GM23338 (cell line): ENCODE measurements around the gene AGPS. TPM values are rescaled to one million over a fixed set of nuclear protein-coding genes. Genes with fewer than 3 reads are reported as not detected.
A peak's percentile ranks its signal among the peaks of the same experiment; 100 is the strongest.

Experiments used
- ATAC-seq: fragments of 200-7000 bp; cut with Tn5 transposase; 3 replicates; pipeline ENCODE4 v1.9.1; 2020
- DNase-seq: peaks from one replicate; pipeline ENCODE4 v3.0.0-alpha.2; 2015; ENCODE audit warnings: low spot score
- H2AFZ ChIP-seq: fragments of 200-600 bp; sonication (generic); 2 replicates; pipeline ENCODE4 v1.8.0; 2016; ENCODE audit warnings: antibody characterized with exemption, mild to moderate bottlenecking, moderate library complexity
- H3F3A ChIP-seq: fragments of 200-600 bp; sonication (generic); replicated peaks from 2 replicates; pipeline ENCODE4 v1.8.0; 2017; ENCODE audit warnings: antibody characterized with exemption, mixed run types, low read depth
- H3K27ac ChIP-seq: fragments of 200-600 bp; sonication (generic); 2 replicates; pipeline ENCODE4 v1.6.1; 2016; ENCODE audit warnings: low read depth
- H3K27me3 ChIP-seq: fragments of 200-600 bp; sonication (generic); 2 replicates; pipeline ENCODE4 v1.8.0; 2016; ENCODE audit warnings: mild to moderate bottlenecking, mixed run types, moderate library complexity; ENCODE audit not compliant: insufficient read depth
- H3K36me3 ChIP-seq: fragments of 200-600 bp; sonication (generic); 2 replicates; pipeline ENCODE4 v1.8.0; 2016; ENCODE audit warnings: mild to moderate bottlenecking; ENCODE audit not compliant: insufficient read depth
- H3K4me1 ChIP-seq: fragments of 200-600 bp; sonication (generic); 2 replicates; pipeline ENCODE4 v1.8.0; 2016; ENCODE audit warnings: mild to moderate bottlenecking, moderate library complexity; ENCODE audit not compliant: insufficient read depth
- H3K4me2 ChIP-seq: fragments of 200-600 bp; sonication (generic); 2 replicates; pipeline ENCODE4 v1.7.1; 2017; ENCODE audit warnings: mixed run types
- H3K4me3 ChIP-seq: fragments of 200-600 bp; sonication (generic); 2 replicates; pipeline ENCODE4 v1.6.1; 2016; ENCODE audit warnings: mixed run types
- H3K79me2 ChIP-seq: fragments of 200-600 bp; sonication (generic); replicated peaks from 2 replicates; pipeline ENCODE4 v1.8.0; 2017; ENCODE audit warnings: mild to moderate bottlenecking; ENCODE audit not compliant: insufficient read depth
- H3K9me2 ChIP-seq: fragments of 200-600 bp; sonication (generic); 2 replicates; pipeline ENCODE4 v1.8.0; 2017; ENCODE audit not compliant: insufficient read depth
- H4K20me1 ChIP-seq: fragments of 200-600 bp; sonication (generic); replicated peaks from 2 replicates; pipeline ENCODE4 v1.8.0; 2017; ENCODE audit warnings: mild to moderate bottlenecking; ENCODE audit not compliant: insufficient read depth
- H3K27ac Mint-ChIP-seq: 2 replicates; pipeline ENCODE4 v1.8.0; 2020; ENCODE audit warnings: inconsistent platforms, mild to moderate bottlenecking, moderate library complexity, mixed read lengths
- H3K27me3 Mint-ChIP-seq: 3 replicates; pipeline ENCODE4 v1.8.0; 2022; ENCODE audit warnings: low read depth, mild to moderate bottlenecking, moderate library complexity, mixed read lengths, inconsistent platforms; ENCODE audit not compliant: insufficient read depth, poor library complexity
- H3K36me3 Mint-ChIP-seq: 3 replicates; pipeline ENCODE4 v1.8.0; 2021; ENCODE audit warnings: low read depth, mild to moderate bottlenecking, inconsistent platforms, moderate library complexity, mixed read lengths
- H3K4me1 Mint-ChIP-seq: 3 replicates; pipeline ENCODE4 v1.8.0; 2020; ENCODE audit warnings: mild to moderate bottlenecking, inconsistent platforms, mixed read lengths
- H3K4me3 Mint-ChIP-seq: 3 replicates; pipeline ENCODE4 v1.8.0; 2021; ENCODE audit warnings: moderate library complexity, mild to moderate bottlenecking, inconsistent platforms, mixed read lengths
- H3K9me3 Mint-ChIP-seq: 3 replicates; pipeline ENCODE4 v1.8.0; 2020; ENCODE audit warnings: moderate library complexity, mild to moderate bottlenecking, inconsistent platforms, mixed read lengths
- CREB1 ChIP-seq: fragments of 250-450 bp; sonication (Bioruptor Pico); IDR thresholded peaks from 2 replicates; pipeline ENCODE4 v1.5.0; 2020; ENCODE audit warnings: low read depth, mild to moderate bottlenecking, moderate library complexity
- EZH2phosphoT487 ChIP-seq: fragments of 200-600 bp; sonication (generic); IDR thresholded peaks from one replicate; pipeline ENCODE4 v1.8.1; 2018; ENCODE audit warnings: antibody characterized with exemption; ENCODE audit not compliant: unreplicated experiment
- JUNB ChIP-seq: IDR thresholded peaks from one replicate; pipeline ENCODE4 v1.6.1; 2016; ENCODE audit warnings: antibody characterized with exemption; ENCODE audit not compliant: unreplicated experiment
- NANOG ChIP-seq: IDR thresholded peaks from 2 replicates; pipeline ENCODE4 v1.6.1; 2016; ENCODE audit warnings: antibody characterized with exemption, borderline replicate concordance
- polyA plus RNA-seq: library from polyadenylated mRNA; unstranded; fragments of >200 nt; fragmentation: Nextera tagmentation; extraction: Ambion mirVana; gene quantifications from 2 replicates; pipeline ENCODE4 v1.2.1, GENCODE V29; 2016
- total RNA-seq: library from RNA; depleted of rRNA; stranded (reverse); fragments of >200 nt; shearing (Covaris generic); gene quantifications from 2 replicates; pipeline ENCODE4 v1.2.3, GENCODE V29; 2014
- TF ChIP-seq, protein P1 (sequence below): IDR thresholded peaks from 2 replicates; pipeline ENCODE4 v1.6.1; 2016; ENCODE audit warnings: antibody characterized with exemption
- TF ChIP-seq, protein P2 (sequence below): fragments of 250-450 bp; sonication (Bioruptor Pico); IDR thresholded peaks from 2 replicates; pipeline ENCODE4 v1.5.0; 2020; ENCODE audit warnings: mild to moderate bottlenecking, moderate library complexity

The AGPS gene
- total and polyA plus RNA-seq, 2 experiments from 2014 or later, result 14.6 to 73.2 TPM

DNA sequence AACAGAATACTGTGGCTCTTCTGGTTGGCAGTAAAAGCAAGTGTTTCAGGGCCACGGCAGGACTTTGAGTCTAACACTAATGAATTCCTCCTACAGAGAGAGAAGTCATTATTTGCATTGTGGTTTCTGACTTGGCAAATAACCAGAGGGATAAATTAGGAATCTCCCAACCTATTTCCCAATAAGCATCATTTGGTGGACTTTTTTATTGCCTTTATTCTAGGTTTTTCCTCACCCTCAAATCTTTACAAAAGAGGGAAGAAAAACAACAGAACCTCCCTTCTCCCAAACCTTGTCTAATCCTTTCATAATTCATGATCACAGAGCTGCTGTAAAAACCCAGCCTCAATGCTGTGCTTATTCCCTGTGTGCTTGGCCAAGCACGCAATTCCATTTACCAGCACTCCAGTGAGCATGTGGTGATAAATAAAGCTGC is 179.7 kb downstream of the AGPS start (continued):
- TF ChIP-seq, protein P1, sequence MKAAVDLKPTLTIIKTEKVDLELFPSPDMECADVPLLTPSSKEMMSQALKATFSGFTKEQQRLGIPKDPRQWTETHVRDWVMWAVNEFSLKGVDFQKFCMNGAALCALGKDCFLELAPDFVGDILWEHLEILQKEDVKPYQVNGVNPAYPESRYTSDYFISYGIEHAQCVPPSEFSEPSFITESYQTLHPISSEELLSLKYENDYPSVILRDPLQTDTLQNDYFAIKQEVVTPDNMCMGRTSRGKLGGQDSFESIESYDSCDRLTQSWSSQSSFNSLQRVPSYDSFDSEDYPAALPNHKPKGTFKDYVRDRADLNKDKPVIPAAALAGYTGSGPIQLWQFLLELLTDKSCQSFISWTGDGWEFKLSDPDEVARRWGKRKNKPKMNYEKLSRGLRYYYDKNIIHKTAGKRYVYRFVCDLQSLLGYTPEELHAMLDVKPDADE, result no peak
- no peak for TF ChIP-seq CREB1 (CRISPR knock-in tag)
- no peak for TF ChIP-seq EZH2phosphoT487

DNA sequence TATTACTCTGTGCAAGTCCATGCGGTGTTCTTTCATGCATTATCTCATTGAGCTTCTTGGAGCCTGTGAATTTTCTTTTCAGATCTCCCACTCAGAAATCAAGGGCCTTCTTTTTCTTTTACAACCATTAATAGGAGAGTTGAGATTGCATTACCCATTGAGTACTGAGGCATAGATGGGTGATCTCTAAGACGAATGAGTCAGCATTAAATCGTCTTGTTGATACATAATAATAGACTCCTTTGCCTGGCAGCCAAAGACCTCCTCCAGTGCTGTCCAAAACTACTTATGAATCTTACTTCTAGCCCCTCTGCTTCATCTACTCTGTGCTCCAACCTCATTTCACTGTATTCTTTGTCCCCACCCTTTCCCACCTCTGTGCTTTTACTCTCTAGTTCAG is 180.5 kb downstream of the AGPS start:
- peak overlapping the region; percentile 78; the same call in 1 of the 2 replicates for H2AFZ ChIP-seq
- no peaks in the 10 kb centered on the region for H3K27me3 ChIP-seq
- no peaks in the 10 kb centered on the region for H3K4me1 ChIP-seq
- DNase-seq (no peak), ATAC-seq (no peak)
- H3F3A ChIP-seq, result no peaks in the 10 kb centered on the region
- TF ChIP-seq NANOG (no peak), EZH2phosphoT487 (no peak), JUNB (no peak), CREB1 (CRISPR knock-in tag) (no peak)
- TF ChIP-seq, protein P2, sequence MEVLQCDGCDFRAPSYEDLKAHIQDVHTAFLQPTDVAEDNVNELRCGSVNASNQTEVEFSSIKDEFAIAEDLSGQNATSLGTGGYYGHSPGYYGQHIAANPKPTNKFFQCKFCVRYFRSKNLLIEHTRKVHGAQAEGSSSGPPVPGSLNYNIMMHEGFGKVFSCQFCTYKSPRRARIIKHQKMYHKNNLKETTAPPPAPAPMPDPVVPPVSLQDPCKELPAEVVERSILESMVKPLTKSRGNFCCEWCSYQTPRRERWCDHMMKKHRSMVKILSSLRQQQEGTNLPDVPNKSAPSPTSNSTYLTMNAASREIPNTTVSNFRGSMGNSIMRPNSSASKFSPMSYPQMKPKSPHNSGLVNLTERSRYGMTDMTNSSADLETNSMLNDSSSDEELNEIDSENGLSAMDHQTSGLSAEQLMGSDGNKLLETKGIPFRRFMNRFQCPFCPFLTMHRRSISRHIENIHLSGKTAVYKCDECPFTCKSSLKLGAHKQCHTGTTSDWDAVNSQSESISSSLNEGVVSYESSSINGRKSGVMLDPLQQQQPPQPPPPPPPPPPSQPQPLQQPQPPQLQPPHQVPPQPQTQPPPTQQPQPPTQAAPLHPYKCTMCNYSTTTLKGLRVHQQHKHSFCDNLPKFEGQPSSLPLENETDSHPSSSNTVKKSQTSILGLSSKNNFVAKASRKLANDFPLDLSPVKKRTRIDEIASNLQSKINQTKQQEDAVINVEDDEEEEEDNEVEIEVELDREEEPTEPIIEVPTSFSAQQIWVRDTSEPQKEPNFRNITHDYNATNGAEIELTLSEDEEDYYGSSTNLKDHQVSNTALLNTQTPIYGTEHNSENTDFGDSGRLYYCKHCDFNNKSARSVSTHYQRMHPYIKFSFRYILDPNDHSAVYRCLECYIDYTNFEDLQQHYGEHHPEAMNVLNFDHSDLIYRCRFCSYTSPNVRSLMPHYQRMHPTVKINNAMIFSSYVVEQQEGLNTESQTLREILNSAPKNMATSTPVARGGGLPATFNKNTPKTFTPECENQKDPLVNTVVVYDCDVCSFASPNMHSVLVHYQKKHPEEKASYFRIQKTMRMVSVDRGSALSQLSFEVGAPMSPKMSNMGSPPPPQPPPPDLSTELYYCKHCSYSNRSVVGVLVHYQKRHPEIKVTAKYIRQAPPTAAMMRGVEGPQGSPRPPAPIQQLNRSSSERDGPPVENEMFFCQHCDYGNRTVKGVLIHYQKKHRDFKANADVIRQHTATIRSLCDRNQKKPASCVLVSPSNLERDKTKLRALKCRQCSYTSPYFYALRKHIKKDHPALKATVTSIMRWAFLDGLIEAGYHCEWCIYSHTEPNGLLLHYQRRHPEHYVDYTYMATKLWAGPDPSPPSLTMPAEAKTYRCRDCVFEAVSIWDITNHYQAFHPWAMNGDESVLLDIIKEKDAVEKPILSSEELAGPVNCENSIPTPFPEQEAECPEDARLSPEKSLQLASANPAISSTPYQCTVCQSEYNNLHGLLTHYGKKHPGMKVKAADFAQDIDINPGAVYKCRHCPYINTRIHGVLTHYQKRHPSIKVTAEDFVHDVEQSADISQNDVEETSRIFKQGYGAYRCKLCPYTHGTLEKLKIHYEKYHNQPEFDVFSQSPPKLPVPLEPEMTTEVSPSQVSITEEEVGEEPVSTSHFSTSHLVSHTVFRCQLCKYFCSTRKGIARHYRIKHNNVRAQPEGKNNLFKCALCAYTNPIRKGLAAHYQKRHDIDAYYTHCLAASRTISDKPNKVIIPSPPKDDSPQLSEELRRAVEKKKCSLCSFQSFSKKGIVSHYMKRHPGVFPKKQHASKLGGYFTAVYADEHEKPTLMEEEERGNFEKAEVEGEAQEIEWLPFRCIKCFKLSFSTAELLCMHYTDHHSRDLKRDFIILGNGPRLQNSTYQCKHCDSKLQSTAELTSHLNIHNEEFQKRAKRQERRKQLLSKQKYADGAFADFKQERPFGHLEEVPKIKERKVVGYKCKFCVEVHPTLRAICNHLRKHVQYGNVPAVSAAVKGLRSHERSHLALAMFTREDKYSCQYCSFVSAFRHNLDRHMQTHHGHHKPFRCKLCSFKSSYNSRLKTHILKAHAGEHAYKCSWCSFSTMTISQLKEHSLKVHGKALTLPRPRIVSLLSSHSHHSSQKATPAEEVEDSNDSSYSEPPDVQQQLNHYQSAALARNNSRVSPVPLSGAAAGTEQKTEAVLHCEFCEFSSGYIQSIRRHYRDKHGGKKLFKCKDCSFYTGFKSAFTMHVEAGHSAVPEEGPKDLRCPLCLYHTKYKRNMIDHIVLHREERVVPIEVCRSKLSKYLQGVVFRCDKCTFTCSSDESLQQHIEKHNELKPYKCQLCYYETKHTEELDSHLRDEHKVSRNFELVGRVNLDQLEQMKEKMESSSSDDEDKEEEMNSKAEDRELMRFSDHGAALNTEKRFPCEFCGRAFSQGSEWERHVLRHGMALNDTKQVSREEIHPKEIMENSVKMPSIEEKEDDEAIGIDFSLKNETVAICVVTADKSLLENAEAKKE (CRISPR knock-in tag), result no peak
- H3K27me3 Mint-ChIP-seq, result no peaks in the 10 kb centered on the region
- no peaks in the 10 kb centered on the region for H3K79me2 ChIP-seq
- H4K20me1 ChIP-seq, result no peaks in the 10 kb centered on the region
- H3K9me2 ChIP-seq, result no peaks in the 10 kb centered on the region; the same call in 1 of the 2 replicates
- no peaks in the 10 kb centered on the region for H3K36me3 ChIP-seq
- H3K4me3 Mint-ChIP-seq, result no peak overlapping the region
- H3K4me2 ChIP-seq, result no peak overlapping the region
- no peak overlapping the region for H3K27ac ChIP-seq
- no peaks in the 10 kb centered on the region for H3K9me3 Mint-ChIP-seq
- peak overlapping the region; percentile 56; the same call in 1 of the 2 replicates for H3K27ac Mint-ChIP-seq
- no peak overlapping the region for H3K4me3 ChIP-seq
- no peaks in the 10 kb centered on the region for H3K4me1 Mint-ChIP-seq
- no peaks in the 10 kb centered on the region for H3K36me3 Mint-ChIP-seq
